ENCODE data around the gene ENTREP1.

GRCh38 chr9:69364510-69365150 is 39.6 kb downstream of the ENTREP1 start:
- no peak for TF ChIP-seq CTCF (IDR thresholded peaks at IDR 0.05)
- TF ChIP-seq POLR2A (IDR thresholded peaks at IDR 0.05), result no peak
- no peak for TF ChIP-seq POLR2AphosphoS5 (IDR thresholded peaks at IDR 0.05)
